Activated naive CD4-positive, alpha-beta T cell treated with Interleukin-2 at 50 U/mL for 16 hours (primary cell): ENCODE measurements around the gene IQCE.

Experiments
- DNase-seq: peaks from one replicate; pipeline ENCODE4 v3.0.0-alpha.2; 2020

The IQCE gene

GRCh38 chr7:2621061-2621828 lies 62.5 kb downstream of the IQCE start:
- DNase-seq = no peak

GRCh38 chr7:2621948-2622640 lies 63.3 kb downstream of the IQCE start:
- no peak for DNase-seq

- DNase-seq = no peak
These were observed 64.3 kb downstream of the IQCE start for GRCh38 chr7:2622869-2623697.

GRCh38 chr7:2623698-2624014 lies 64.9 kb downstream of the IQCE start:
- DNase-seq = no peak

GRCh38 chr7:2624293-2624886 lies 65.6 kb downstream of the IQCE start:
- no peak for DNase-seq

- no peak for DNase-seq
These were observed 67.8 kb downstream of the IQCE start for GRCh38 chr7:2626498-2627117.

- no peak for DNase-seq
These were observed 68.7 kb downstream of the IQCE start for GRCh38 chr7:2627258-2628129.

- no peak for DNase-seq
These were observed 69.3 kb downstream of the IQCE start for GRCh38 chr7:2628130-2628482.

GRCh38 chr7:2628891-2629290 lies 70.1 kb downstream of the IQCE start:
- no peak for DNase-seq

GRCh38 chr7:2629746-2630681 lies 71.2 kb downstream of the IQCE start:
- DNase-seq = no peak

- DNase-seq = no peak
These were observed 73.4 kb downstream of the IQCE start, which contains the start of gene TTYH3 for GRCh38 chr7:2631946-2632732. TTYH3 (plus strand) TSS chr7:2631986; CDS start chr7:2632156, 170 bp downstream.

GRCh38 chr7:2632733-2633537 lies 74.2 kb downstream of the IQCE start:
- DNase-seq = peak; percentile 58

GRCh38 chr7:2633538-2634266 lies 74.9 kb downstream of the IQCE start:
- DNase-seq = peak; percentile 49

GRCh38 chr7:2634267-2635145 lies 75.7 kb downstream of the IQCE start:
- no peak for DNase-seq

GRCh38 chr7:2635148-2635668 lies 76.4 kb downstream of the IQCE start:
- no peak for DNase-seq

GRCh38 chr7:2635810-2636701 lies 77.3 kb downstream of the IQCE start:
- DNase-seq = no peak
